ENCODE results near the gene TIPIN. TPM values are rescaled to one million over a fixed set of nuclear protein-coding genes. Genes with fewer than 3 reads are reported as not detected.
"Not testable (repeated sequence)": the region's sequence is repeated elsewhere in the genome, so short reads cannot be mapped to it uniquely, and the experiment has no call there.

Gene TIPIN
- total RNA-seq, 1 donor from 2014 or later = 14.3 TPM

- TF ChIP-seq CTCF (conservative IDR thresholded peaks at IDR 0.05) = no peak
- H3K4me1 Mint-ChIP-seq (ENCODE audit: unreplicated experiment) = peaks cover 15% of the 10 kb centered on the region
- DNase-seq (ENCODE audit: extremely low spot score, unreplicated experiment) = no peak
- H3K9me3 Mint-ChIP-seq = no peaks in the 10 kb centered on the region
- H3K27me3 Mint-ChIP-seq = no peaks in the 10 kb centered on the region
- no peak overlapping the region for H3K27ac Mint-ChIP-seq
- peaks cover 10% of the 10 kb centered on the region for H3K36me3 Mint-ChIP-seq
- peak overlapping the region; percentile 91 for H3K4me3 Mint-ChIP-seq
Measured at GRCh38 chr15:66388576-66388975, 32.1 kb upstream of the TIPIN start.

DNA sequence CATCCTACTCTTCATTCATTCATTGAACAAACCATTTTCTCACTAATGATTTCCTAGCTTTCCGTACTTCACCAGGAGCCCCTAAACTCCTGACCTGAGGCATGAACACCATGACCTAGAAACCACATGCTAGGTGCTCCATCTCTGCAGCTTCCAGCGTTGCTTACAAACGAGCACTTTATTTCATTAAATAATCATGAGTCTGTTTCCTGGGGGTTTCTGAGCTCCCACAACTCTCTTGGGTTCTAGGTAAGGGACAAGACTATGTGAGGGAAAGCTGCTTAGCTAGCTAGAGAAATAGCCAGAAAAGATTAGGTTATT, 31.5 kb upstream of the TIPIN start:
- H3K9me3 Mint-ChIP-seq = no peaks in the 10 kb centered on the region
- TF ChIP-seq CTCF (conservative IDR thresholded peaks at IDR 0.05) = no peak
- peak overlapping the region; percentile 91 for H3K4me3 Mint-ChIP-seq
- peak overlapping the region; percentile 86 for H3K27ac Mint-ChIP-seq
- no peaks in the 10 kb centered on the region for H3K27me3 Mint-ChIP-seq
- H3K36me3 Mint-ChIP-seq = peaks cover 10% of the 10 kb centered on the region
- peaks cover 15% of the 10 kb centered on the region for H3K4me1 Mint-ChIP-seq (ENCODE audit: unreplicated experiment)
- no peak for DNase-seq (ENCODE audit: extremely low spot score, unreplicated experiment)

- peak; percentile 79 for DNase-seq (ENCODE audit: extremely low spot score, unreplicated experiment)
- Mint-ChIP-seq H3K36me3 (peaks cover 10% of the 10 kb centered on the region), H3K4me3 (peak overlapping the region; percentile 91), H3K27me3 (no peaks in the 10 kb centered on the region), H3K27ac (peak overlapping the region; percentile 95), H3K9me3 (no peaks in the 10 kb centered on the region), H3K4me1 (ENCODE audit: unreplicated experiment) (peaks cover 15% of the 10 kb centered on the region)
- peak; percentile 56 for TF ChIP-seq CTCF (conservative IDR thresholded peaks at IDR 0.05)
Measured at GRCh38 chr15:66387163-66388042, 30.9 kb upstream of the TIPIN start.

DNA sequence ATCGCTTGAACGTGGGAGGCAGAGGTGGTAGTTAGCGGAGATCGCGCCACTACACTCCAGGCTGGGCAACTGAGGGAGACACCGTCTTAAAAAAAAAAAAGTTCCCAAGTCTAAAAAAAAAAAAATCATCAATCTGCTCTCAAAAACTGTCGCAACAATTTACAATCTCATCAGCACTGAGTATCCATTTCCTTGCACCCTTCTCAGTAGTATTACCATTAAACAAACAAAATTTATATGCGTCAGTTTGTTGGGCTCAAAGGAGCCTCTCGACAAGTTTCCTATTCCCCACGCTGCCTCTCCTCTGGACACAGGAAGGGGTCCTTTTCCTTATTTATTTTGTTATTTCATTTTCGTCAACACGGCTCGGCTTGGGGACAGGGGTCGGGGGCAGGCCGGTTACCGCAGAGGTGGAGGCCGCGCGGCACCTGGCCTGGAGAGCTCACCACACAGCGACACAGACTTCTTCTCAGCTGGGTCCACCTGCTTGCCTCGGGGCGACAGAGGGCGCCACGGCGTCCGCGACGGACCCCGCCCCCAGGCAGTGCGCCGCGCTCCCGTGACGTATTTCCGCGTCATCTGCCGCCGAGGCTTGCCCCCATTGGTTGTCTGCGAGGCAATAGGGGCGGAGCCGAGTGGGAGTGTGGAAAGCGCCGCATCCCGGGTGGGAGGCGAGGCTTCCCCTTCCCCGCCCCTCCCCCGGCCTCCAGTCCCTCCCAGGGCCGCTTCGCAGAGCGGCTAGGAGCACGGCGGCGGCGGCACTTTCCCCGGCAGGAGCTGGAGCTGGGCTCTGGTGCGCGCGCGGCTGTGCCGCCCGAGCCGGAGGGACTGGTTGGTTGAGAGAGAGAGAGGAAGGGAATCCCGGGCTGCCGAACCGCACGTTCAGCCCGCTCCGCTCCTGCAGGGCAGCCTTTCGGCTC, 30.0 kb upstream of the TIPIN start, which contains the start of gene MAP2K1:
Gene MAP2K1 (plus strand): TSS at position 709 of the 920 bp plus-strand sequence. CDS start 436 bp downstream, outside the sequence.
- Mint-ChIP-seq H3K9me3 (no peaks in the 10 kb centered on the region), H3K27me3 (no peaks in the 10 kb centered on the region), H3K36me3 (peaks cover 4% of the 10 kb centered on the region), H3K27ac (peak within 1 kb of the TSS; percentile 95), H3K4me3 (peak within 1 kb of the TSS; percentile 95), H3K4me1 (ENCODE audit: unreplicated experiment) (peaks cover 15% of the 10 kb centered on the region)
- DNase-seq (ENCODE audit: extremely low spot score, unreplicated experiment) = peak; percentile 97
- peak; percentile 66 for TF ChIP-seq CTCF (conservative IDR thresholded peaks at IDR 0.05)

- not testable (repeated sequence) for DNase-seq (ENCODE audit: extremely low spot score, unreplicated experiment); H3K27me3 Mint-ChIP-seq; H3K27ac Mint-ChIP-seq; H3K4me3 Mint-ChIP-seq; H3K36me3 Mint-ChIP-seq; H3K9me3 Mint-ChIP-seq; H3K4me1 Mint-ChIP-seq (ENCODE audit: unreplicated experiment)
Measured at GRCh38 chr15:66381376-66381775, 24.9 kb upstream of the TIPIN start.

Measured in type B pancreatic cell (in vitro differentiated cells).